ENCODE data around the gene SYTL3. TPM values are rescaled to one million over a fixed set of nuclear protein-coding genes. Genes with fewer than 3 reads are reported as not detected.

The SYTL3 gene
- total and polyA plus RNA-seq, 9 of the 15 experiments (the other 6 are each of a cell fraction or from before 2014, with no cell fraction given): 0.04 to 0.46 (median 0.17) TPM; not detected in 1

- TF ChIP-seq KDM4B (IDR thresholded peaks at IDR 0.05; ENCODE audit: borderline replicate concordance in 2 of 2, low read depth in 1 of 2) (no peak), NR2C1 (IDR thresholded peaks at IDR 0.05) (no peak), NR2C1 (tag; IDR thresholded peaks at IDR 0.05) (no peak), MCM5 (IDR thresholded peaks at IDR 0.05; ENCODE audit: low read depth) (no peak), NR4A1 (CRISPR knock-in tag; IDR thresholded peaks at IDR 0.05) (no peak), NR4A1 (tag; IDR thresholded peaks at IDR 0.05) (no peak), ZBTB2 (IDR thresholded peaks at IDR 0.05) (no peak), LEF1 (IDR thresholded peaks at IDR 0.05) (no peak), SMC3 (conservative IDR thresholded peaks at IDR 0.05; ENCODE audit: insufficient read depth, low read depth, low read length) (peak; percentile 38; the same call in 1 of the 2 replicates), POLR2A (conservative IDR thresholded peaks at IDR 0.05) (no peak), CC2D1A (IDR thresholded peaks at IDR 0.05) (no peak), ETV5 (CRISPR knock-in tag; IDR thresholded peaks at IDR 0.05; ENCODE audit: low read depth) (no peak), HDGF (IDR thresholded peaks at IDR 0.05) (no peak), RBM34 (IDR thresholded peaks at IDR 0.05; ENCODE audit: borderline replicate concordance, insufficient read depth, low read length) (no peak), KAT7 (CRISPR knock-in tag; IDR thresholded peaks at IDR 0.05; ENCODE audit: borderline replicate concordance) (no peak), KLF1 (tag; IDR thresholded peaks at IDR 0.05) (no peak), TCF7 (IDR thresholded peaks at IDR 0.05; ENCODE audit: borderline replicate concordance) (no peak), ZFP36 (IDR thresholded peaks at IDR 0.05; ENCODE audit: low read depth, low read length, partially characterized antibody) (no peak), MEF2D (tag; conservative IDR thresholded peaks at IDR 0.05; ENCODE audit: low read depth) (no peak), TFE3 (CRISPR knock-in tag; IDR thresholded peaks at IDR 0.05) (no peak), E2F5 (CRISPR knock-in tag; IDR thresholded peaks at IDR 0.05) (no peak), ZNF696 (CRISPR knock-in tag; conservative IDR thresholded peaks at IDR 0.05) (no peak)
- TF ChIP-seq, protein P1, sequence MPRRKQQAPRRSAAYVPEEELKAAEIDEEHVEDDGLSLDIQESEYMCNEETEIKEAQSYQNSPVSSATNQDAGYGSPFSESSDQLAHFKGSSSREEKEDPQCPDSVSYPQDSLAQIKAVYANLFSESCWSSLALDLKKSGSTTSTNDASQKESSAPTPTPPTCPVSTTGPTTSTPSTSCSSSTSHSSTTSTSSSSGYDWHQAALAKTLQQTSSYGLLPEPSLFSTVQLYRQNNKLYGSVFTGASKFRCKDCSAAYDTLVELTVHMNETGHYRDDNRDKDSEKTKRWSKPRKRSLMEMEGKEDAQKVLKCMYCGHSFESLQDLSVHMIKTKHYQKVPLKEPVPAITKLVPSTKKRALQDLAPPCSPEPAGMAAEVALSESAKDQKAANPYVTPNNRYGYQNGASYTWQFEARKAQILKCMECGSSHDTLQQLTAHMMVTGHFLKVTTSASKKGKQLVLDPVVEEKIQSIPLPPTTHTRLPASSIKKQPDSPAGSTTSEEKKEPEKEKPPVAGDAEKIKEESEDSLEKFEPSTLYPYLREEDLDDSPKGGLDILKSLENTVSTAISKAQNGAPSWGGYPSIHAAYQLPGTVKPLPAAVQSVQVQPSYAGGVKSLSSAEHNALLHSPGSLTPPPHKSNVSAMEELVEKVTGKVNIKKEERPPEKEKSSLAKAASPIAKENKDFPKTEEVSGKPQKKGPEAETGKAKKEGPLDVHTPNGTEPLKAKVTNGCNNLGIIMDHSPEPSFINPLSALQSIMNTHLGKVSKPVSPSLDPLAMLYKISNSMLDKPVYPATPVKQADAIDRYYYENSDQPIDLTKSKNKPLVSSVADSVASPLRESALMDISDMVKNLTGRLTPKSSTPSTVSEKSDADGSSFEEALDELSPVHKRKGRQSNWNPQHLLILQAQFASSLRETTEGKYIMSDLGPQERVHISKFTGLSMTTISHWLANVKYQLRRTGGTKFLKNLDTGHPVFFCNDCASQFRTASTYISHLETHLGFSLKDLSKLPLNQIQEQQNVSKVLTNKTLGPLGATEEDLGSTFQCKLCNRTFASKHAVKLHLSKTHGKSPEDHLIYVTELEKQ (CRISPR knock-in tag; IDR thresholded peaks at IDR 0.05): no peak
Measured at GRCh38 chr6:158706369-158706982, 56.6 kb downstream of the SYTL3 start (continued).

All from K562 (cell line).